Activated T-helper 1 cell treated with anti-CD3 and anti-CD28 coated beads, Interleukin-2, amount 50 U/mL, for 16 hours (primary cell): ENCODE measurements around the gene BMP6.

Source experiments
- DNase-seq, 2 donors: peaks; one replicate each; pipeline ENCODE4 v3.0.0-alpha.2; 2020; ENCODE audit warnings: low read depth in 1 of 2, low spot score in 1 of 2

The BMP6 gene

DNA sequence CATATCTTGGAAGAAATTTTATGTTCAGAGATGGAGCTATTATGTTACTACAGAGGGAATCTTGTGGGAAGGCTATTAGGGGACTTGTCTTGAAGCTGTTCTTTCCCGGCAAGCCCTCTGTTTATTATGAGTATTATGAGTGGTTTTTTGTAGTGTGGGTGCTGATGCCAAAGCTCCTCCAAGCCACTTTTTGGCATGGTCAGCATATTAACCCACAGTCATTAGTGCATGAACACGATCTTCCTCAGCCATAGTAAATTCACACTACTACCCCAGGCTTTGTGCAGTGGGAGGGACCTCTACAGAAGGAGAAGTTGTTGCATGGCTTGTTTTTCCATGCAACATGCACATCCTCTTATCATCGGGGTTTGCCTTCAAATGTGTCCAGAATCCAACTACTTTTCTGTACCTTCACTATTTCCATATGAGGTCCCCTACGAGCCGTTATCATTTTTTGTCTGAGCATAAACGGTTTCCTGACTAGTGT lies 6.5 kb upstream of the BMP6 start:
- DNase-seq: no peak

GRCh38 chr6:7720346-7720745 lies 5.6 kb upstream of the BMP6 start:
- DNase-seq: no peak

DNA sequence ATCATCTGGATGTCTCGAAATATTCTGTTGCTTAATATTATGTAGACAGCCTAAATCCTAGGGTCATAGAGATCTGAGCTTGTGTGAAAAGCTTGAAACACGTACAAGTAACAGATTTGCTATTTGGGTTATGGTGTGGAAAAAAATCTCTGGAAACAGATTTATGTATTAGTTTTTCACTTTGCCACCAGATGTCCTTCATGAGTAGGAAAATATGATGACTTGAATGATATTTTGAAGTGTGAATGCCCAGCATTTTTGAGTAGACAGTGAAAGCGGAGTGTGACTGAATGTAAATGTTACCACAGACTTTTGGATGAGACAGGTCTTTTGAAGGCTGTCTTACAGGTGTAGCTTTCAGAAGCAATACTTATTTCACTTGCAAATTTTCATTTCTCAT lies 4.2 kb upstream of the BMP6 start:
- DNase-seq: no peak

- DNase-seq: peak; percentile 13 to 23
These were observed 2.9 kb upstream of the BMP6 start for GRCh38 chr6:7723041-7723447.

DNA sequence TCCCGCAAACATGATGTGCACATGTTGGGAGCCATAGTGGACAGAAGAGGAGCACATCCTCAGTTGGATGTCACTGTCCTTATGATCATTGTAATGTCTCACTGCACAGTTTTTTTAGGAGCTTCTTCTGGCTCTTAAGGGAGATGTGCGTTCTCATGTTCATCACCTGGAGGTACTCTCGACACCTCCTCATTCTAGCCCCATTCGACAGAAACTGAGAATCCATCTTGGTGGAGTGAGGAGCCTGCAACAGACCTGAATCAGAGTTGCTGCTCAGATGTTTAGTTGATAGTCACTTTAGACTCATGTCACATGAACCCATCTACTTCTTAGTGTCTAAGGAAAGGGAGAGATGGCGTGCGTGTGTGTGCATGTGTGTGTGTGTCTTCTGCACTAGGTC lies 2.3 kb upstream of the BMP6 start:
- no peak for DNase-seq

- no peak for DNase-seq
These were observed 487 bp upstream of the BMP6 start for GRCh38 chr6:7725412-7725811.

DNA sequence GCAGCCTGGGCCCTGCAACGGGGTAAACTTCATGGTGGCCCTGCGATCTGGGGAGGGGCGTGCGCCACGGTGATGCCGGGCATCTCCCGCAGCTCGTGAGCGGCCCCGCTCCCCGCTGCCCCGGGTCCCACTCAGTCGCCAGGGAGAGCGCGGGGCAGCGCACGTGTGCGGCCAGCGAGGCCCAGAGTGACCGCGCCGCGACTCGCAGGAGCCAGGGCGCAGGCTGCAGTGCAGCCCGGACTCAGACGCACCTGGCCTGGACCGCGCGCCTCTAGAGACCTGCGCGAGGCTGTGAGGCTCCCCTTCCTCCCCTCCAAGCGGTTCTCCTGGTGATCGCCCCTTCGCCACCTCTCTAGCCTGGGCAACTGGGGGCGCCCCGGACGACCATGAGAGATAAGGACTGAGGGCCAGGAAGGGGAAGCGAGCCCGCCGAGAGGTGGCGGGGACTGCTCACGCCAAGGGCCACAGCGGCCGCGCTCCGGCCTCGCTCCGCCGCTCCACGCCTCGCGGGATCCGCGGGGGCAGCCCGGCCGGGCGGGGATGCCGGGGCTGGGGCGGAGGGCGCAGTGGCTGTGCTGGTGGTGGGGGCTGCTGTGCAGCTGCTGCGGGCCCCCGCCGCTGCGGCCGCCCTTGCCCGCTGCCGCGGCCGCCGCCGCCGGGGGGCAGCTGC lies 652 bp downstream of the BMP6 start:
- no peak for DNase-seq

DNA sequence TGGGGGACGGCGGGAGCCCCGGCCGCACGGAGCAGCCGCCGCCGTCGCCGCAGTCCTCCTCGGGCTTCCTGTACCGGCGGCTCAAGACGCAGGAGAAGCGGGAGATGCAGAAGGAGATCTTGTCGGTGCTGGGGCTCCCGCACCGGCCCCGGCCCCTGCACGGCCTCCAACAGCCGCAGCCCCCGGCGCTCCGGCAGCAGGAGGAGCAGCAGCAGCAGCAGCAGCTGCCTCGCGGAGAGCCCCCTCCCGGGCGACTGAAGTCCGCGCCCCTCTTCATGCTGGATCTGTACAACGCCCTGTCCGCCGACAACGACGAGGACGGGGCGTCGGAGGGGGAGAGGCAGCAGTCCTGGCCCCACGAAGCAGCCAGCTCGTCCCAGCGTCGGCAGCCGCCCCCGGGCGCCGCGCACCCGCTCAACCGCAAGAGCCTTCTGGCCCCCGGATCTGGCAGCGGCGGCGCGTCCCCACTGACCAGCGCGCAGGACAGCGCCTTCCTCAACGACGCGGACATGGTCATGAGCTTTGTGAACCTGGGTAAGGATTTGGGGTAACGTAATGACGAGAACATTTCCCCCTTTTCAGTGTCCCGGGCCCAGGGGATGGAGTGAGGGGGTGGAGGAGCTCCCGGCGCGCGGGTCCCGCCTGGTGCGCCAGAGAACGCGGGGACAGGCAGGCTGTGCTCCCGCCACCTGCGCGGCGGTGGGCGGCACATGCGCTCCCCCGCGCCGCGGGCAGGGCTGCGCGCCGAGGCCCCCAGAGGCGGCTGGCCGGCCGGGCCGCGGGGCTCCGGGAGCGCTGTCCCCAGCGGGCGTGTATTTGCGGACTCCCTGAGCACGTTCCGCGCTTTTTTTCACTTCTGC lies 1.4 kb downstream of the BMP6 start:
- DNase-seq: no peak

- no peak for DNase-seq
These were observed 2.3 kb downstream of the BMP6 start for GRCh38 chr6:7727946-7728854.

- DNase-seq: no peak
These were observed 3.1 kb downstream of the BMP6 start for GRCh38 chr6:7728855-7729590.

- DNase-seq: no peak
These were observed 4.3 kb downstream of the BMP6 start for GRCh38 chr6:7730001-7730783.

DNA sequence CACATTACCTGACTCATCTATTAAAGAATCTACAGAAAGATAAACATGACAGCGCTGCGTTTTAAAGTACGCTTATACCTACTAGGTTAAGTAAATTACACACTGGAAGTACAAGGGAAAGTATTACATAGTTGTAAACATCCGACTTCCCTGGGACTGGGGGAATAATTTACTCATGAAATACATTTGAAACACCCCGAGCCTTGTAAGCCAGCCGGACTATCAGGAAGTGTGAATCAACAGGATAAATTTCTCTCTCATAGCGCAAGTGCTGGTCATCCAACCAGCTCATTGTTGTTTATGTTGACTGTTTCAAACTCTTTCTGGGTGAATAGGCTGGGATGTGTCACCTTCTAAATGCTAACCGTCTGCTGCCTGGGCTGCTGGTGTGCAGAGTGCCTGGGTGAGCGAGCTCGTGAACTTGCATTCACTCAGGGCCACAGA lies 4.9 kb downstream of the BMP6 start:
- DNase-seq: no peak

DNA sequence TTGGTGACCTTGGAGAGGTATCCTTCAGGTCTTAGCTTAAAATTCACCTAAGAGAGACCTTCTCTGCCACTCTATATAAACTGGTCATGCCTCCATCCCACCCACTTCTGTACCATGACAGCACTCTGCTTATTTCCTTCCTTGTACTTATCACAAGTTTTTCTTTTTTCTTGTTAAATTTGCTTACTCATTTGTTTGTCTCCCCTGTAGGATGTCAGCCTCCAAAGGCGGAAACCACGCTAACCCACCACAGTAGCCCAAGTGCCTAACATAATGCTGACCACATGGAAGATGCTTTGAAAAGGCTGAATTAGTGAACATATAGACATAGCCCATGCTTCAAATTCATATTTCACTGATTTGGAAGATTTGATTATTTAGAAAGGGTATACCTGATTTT lies 5.4 kb downstream of the BMP6 start:
- DNase-seq: no peak

GRCh38 chr6:7732228-7732627 lies 6.3 kb downstream of the BMP6 start:
- DNase-seq: no peak

DNA sequence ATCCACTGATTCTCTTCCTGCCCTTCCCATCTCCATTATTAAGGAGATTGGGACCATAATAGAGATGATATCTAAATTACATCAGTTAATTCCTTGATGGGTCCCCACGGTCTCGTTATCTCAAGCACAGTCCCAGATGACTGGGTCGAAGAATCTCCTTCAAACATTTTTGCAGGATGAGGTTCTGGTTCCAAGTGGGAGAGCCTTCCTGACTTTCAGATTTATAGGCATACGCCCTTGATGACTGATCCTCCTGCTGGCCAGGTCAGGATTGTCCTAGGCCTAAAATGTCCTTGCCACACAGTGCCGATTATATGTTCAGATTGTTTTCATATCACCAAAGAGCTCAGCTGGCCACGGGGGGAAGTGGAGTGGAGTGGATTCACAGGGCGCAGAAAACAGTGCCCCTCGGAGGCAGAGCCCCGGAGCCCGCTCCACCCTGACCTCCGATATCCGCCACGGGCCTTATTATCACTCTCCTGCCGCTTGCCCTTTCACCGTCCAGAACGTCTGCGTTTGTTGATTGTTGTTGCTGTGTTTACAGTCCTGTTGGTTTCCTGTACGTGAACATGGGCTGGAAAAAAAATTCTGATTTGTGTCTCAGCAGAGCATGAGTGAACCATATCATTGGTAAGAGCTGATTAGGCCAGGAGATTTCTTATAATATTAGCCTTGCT lies 8.9 kb downstream of the BMP6 start:
- no peak for DNase-seq

DNA sequence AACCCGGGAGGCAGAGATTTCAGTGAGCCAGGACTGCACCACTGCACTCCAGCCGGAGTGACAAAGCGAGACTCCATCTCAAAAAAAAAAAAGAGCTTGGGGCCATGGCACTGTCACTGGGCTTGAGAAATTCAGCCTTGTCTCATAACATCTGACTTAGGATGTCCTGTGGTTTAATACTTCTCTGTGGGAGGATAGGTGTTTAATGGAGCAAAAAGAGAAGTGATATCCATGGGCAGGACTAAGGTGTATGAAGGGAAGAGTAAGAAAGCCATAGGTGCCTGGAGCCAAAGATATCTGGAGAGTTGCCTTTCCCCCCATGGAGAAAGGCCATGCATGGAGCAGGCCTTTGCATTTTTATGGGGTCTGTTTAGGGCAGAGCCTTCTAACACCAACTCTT lies 11.2 kb downstream of the BMP6 start:
- no peak for DNase-seq

- no peak for DNase-seq
These were observed 12.0 kb downstream of the BMP6 start for GRCh38 chr6:7737867-7738266.

DNA sequence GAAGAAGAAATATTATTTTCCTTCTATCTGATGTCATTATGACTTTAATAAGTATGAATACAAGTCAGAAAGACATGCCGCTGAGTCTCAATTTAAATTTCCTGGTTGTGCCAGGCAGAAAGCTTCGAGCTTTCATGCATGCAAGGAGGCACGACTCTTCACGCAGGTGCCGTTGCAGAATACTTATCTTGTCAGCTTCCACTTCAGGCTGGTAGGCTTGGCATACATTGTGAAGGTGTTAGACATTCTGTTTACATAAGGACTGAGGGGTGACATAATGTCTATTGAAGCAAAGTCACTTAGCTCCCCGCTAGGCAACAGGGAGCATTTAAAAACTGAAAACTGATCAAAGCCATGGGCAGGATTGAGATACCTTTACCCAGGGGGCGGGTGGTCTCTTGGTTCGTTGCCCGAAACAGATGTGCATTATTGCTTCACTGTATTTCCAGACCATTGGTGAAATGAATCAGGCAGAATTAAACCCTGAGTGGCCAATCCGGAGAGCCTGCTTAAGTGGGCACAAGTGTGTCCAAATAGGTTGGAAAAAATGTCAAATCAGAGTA lies 16.4 kb downstream of the BMP6 start:
- no peak for DNase-seq

DNA sequence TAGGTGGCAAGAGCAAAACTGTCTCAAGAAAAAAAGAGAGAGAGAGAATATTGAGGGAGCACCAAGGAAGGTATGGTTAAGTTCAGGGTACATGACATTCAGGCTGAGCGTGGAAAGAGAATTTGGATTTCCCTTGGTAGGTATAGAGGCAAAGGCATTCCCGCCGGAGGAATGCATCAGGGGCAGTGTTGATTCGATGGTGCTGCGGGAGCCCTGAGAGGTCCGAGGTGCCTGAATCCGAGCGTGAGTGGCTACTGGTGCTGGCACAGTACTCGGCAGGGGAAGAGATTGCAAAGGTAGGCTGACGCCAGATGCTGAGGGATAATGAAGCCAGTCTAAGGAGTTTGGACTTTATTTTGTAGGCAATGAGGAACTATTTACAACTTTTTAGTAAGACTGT lies 20.0 kb downstream of the BMP6 start:
- no peak for DNase-seq
